HG03342 (cell line): Measurements from ENCODE around the gene GLYR1.

Experiments
- ATAC-seq: cut with Tn5 transposase; IDR thresholded peaks from one replicate; pipeline ENCODE4 v1.9.1; 2021; ENCODE audit warnings: mild to moderate bottlenecking, moderate library complexity; ENCODE audit not compliant: unreplicated experiment

The GLYR1 gene

DNA sequence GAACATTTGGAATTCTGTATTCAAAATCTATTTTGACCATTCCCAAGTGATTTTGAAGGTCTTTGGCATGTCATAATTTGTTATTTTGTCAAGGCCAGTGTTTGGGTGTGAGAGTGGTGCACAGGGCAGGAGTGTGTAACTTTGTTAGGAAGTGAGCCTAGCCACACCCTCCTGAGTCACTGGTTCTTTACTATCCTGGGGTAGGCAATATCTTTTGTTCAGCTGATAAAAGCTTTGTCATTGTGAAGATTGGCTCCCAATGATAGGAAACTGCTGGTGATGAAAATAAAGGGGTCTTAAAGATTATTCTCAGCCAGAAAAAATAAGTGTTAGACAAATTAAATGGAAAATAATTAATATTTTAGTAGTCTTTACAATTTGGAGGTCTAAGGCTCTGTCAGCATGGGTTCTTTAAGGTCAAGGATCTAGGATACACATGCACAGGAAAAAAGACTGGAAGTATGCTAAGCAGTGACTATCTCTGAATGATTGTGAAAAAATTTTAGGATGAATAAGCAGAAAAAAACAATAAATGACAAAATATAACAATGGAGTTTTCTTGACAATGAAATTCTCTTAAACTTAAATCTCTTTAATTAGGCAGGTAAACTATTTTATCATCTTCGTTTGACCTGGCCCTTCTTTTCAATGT lies 5.3 kb upstream of the GLYR1 start:
- no peak for ATAC-seq

GRCh38 chr16:4850211-4850610 lies 3.1 kb upstream of the GLYR1 start:
- ATAC-seq = no peak

DNA sequence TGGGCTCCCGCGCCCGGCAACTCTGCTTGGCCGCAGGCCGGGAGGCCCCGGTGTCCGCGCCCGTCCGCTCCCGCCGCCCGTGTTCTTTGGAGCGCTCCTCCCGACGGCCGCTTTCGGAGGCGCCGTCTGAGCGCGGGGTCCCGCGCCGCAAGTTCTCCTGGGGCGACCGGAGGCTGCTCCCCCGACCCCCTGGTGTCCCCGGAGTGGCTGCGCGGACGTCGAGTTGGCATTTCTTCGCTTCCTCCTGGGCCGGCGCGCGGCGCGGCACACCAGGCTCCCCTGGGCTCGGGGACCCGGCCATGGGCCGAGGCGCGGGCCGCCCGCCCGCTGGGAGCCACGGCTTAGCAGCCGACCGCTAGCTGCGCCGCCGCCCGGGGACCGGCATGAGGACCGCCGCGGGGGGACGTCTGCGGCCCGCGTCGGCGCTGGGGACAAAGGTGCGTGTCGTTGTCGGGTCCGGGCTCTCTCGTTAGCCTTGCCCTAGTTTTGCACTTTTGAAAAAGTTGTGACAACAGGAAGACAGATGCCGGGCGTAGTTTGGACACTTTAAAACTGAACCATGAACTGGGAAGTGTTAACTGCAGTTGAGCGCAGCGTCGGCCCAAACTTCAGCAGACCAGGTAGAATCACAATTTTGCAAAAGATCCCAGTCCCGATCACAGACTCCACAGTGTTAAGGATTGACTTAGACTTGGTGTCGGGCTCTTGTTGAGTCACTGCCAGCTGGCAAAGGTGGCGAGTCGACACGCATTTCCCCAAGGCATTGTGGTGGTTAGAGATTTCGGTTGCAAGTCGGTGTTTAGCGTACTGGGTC lies 893 bp upstream of the GLYR1 start:
- ATAC-seq = peak; percentile 15

- peak; percentile 5 for ATAC-seq
These were observed 586 bp downstream of the GLYR1 start for GRCh38 chr16:4846503-4846900.

GRCh38 chr16:4840984-4841383 lies 6.1 kb downstream of the GLYR1 start:
- ATAC-seq = no peak

GRCh38 chr16:4839942-4840341 lies 7.1 kb downstream of the GLYR1 start:
- no peak for ATAC-seq

DNA sequence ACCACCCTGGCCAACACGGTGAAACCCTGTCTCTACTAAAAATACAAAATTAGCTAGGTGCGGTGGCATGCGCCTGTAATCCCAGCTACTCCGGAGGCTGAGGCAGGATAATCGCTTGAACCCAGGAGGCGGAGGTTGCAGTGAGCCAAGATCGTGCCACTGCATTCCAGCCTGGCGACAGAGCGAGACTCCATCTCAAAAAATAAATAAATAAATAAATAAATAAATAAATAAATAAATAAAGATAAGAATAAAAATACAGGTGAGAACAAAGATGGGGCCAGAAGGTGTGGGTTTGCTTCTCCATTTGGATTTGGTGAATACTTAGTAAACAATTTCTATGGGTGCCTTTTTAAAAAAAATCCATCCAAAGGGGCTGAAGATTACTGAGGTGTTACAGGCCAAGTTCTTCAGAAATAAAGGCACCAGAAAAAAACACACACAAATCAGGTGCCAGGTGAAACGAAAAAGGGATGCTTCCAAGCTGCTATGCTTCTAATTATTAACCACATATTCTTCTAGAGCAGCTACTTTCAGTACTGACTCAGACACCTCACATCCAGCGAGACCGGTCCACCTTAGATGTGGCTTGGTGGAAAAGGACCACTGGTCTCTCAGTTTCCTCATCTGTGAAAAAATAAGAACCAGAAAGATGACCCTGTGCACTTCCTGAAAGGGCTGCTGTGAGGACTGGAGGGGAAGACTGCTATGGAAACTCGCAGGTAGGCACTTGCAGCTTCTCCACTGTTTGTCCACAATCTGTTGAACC lies 9.2 kb downstream of the GLYR1 start:
- ATAC-seq = no peak

DNA sequence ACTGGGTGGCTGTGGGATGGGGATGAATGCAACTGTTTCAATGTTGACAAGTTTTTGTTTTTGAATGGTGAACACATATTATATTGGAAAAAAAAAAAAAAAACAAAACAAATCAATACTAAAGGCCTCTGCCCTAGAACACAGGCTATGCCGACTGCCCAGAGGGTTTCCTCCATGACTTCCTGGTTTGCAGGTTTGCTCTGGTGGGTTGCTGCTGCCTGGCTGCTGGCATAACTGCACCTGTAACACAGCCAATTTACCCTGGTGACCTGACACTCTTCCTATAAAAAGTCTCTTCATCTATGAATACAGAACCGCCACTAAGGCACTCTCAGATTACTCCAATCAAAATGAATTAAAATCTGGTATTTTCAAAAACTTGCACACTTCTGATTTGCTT lies 10.4 kb downstream of the GLYR1 start:
- ATAC-seq = no peak

- no peak for ATAC-seq
These were observed 13.5 kb downstream of the GLYR1 start for GRCh38 chr16:4833584-4833983.

- ATAC-seq = no peak
These were observed 14.3 kb downstream of the GLYR1 start for GRCh38 chr16:4832698-4833343.

DNA sequence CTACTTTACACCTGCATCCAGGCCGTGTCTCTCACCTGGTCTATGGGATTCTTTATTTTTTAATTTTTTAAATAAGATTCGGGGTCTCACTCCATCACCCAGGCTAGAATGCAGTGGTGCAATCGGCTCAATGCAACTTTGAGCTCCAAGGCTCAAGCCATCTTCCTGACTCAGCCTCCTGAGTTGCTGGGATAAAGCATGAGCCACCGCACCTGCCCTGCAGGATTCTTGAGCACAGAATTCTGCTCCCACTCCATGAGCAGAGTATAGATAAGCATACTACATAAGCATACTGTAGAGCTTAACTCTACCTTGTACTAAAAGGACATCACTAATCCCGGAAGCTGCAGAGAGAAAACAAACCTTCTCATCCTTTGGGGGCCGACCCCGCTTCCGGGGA lies 15.5 kb downstream of the GLYR1 start:
- no peak for ATAC-seq

- ATAC-seq = no peak
These were observed 16.7 kb downstream of the GLYR1 start for GRCh38 chr16:4830408-4830807.

DNA sequence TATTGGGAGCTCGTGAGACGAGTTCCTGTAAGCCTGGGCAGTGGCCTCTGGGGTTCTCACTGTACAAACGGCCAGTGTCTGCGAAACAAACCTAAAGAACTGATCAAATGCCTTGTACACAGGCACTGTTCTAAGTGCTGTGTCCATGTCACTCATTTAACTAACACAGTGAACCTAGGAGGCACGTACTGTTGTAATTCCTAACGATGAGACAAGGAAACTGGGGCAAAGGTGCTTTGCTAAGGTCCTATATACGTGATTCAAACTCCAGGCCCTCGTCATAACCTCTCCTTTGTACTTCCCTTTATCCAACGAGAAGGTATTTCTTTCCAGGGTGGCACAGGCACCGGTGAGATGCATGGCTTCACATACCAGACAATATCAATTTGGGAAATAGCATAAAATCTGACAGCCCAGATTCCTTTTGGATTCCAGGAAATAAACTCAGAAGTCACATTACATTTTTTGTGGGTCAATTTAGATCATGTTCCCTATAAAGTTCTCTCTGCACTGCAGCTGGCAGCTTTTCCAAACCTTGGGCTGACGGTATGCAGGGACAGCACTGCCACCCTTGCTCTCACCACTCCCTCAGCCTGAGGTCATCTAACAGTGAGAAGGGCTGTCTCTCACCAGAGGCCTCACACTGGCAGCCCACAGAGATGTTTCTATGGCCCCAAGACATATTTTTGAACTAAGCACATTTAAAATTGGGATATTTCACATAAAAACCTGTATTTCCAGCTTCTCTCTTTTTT lies 18.3 kb downstream of the GLYR1 start:
- ATAC-seq = no peak

DNA sequence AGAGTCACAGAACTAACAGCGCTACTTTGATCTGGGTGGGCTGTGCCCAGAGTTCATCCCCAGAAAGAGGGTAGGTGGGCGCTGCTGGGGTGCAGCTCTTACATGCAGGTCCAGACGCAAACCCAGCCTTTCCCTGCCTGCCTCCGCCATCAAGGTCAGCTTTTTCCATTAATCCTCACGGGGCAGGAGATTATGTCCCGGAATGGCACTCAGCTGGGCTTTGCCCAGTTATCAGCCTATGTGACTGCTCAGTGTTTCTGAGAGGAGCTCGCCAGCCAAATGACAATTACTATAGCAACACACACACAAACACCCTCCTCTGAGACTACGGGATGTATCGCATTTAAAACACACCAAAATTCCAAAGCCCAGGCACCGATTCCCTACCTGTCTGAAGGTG lies 20.1 kb downstream of the GLYR1 start:
- ATAC-seq = no peak

- ATAC-seq = no peak
These were observed 20.6 kb downstream of the GLYR1 start for GRCh38 chr16:4826526-4826925.

DNA sequence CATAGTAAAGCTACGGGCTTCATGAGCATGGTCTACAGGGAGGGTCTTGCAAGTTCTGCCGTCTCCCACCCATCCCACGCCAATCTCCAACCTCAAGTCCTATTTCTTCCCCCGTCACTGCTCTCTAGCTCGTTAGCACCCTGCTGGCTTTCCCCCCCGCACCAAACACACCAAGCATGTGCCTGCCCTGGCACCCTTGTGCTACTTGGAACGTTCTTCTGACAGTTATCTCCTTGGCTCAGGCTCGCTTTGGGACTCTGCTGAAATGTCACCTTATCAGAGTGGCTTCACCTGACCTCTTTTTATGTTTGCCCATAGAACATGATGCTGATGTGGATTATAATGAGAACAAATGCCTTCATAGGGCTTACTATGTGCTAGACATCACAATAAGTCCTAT lies 21.9 kb downstream of the GLYR1 start:
- no peak for ATAC-seq

DNA sequence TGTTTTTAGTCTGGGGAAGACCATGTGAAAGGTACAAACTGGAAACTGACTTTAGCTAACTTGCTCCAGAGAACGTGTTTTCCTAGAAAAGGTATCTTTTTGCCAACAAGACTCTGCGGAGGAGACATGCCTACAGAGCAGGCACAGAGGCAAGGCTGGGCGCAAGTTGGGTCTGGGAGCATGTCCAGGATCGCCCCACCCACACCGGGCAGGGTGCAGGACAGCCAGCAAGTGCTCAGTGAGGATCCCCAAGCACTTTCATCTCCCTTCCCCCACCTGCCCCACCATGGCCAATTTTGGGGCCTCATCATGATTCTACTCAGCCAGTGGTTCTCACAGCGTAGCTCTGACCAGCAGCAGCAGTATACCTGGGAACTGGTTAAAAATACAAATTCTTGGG lies 26.4 kb downstream of the GLYR1 start:
- ATAC-seq = no peak

DNA sequence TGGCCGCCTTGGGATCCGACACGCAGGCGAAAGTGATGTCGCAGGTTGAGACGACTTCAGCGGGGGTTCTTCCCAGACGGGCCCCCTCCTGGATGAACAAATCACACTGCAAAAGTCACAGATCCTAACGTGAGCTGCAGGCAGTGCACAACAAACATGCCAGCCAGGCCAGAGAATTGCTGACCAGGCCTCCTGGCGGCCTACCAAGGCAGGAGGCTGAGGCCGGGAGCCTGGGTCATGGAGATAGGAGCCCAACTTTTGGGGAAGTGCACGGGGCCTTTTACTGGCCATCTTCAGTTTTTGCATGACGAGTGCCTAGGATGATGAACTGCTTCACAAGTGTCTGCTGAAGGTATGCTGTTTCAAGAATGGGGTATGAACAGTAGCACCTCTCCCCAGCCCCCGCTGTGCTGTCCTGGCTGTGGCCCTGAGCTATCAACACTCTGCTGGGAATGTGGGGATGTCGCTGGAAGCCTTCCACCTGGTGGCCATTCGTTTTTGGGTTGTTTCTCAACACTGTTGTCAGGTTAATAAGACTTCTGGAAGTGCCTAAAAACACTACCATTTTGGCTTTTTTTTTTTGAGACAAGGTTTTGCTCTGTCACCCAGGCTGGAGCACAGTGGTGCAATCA lies 32.4 kb downstream of the GLYR1 start:
- no peak for ATAC-seq

DNA sequence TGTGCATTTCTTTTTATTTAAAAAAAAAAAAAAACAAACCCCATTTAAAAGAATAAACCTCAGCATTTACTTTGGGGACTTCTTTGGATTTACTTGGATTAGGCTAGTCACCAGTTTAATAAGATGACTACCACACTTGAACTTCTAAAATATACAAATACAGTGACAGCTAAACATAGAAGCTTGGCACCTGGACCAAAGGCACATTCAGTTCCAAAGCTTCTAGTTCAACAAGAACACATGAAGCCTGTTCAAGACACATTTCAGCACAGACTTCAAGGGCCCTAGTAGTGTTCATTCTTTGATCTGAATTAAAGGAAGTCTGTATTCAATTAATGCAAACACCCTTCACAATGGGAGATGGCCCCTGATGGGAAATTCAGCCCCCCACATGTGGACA lies 33.0 kb downstream of the GLYR1 start:
- ATAC-seq = no peak
